ENCODE data around the gene ZNF385C. TPM values are rescaled to one million over a fixed set of nuclear protein-coding genes. Genes with fewer than 3 reads are reported as not detected.

ZNF385C gene
- total and polyA plus RNA-seq, 8 donors = 0.31 to 3.8 (median 2.7) TPM

- H3K4me1 ChIP-seq = peaks cover 35 to 95% of the 10 kb centered on the region in 2 donors
- H3K27ac ChIP-seq = peak overlapping the region in 1 of 2 donors; percentile 33
- no peak for ATAC-seq
- no peaks in the 10 kb centered on the region for H3K27me3 ChIP-seq
- intact Hi-C loops (cut with DNase I) = no loop called here
- DNase-seq = no peak
- no peaks in the 10 kb centered on the region for H3K9me3 ChIP-seq
- peaks cover 0 to 57% of the 10 kb centered on the region in 2 donors for H3K36me3 ChIP-seq
- no peak for TF ChIP-seq CTCF (IDR thresholded peaks at IDR 0.05)
- H3K4me3 ChIP-seq = no peak overlapping the region
Observed at GRCh38 chr17:42138749-42139492, 40.6 kb upstream of the ZNF385C start.

GRCh38 chr17:42136654-42137051 lies 38.4 kb upstream of the ZNF385C start:
- no peak for ATAC-seq
- H3K4me1 ChIP-seq = peaks cover 56 to 95% of the 10 kb centered on the region in 2 donors
- no peaks in the 10 kb centered on the region for H3K9me3 ChIP-seq
- intact Hi-C loops (cut with DNase I) = no loop called here
- H3K36me3 ChIP-seq = peaks cover 0 to 36% of the 10 kb centered on the region in 2 donors
- H3K27me3 ChIP-seq = no peaks in the 10 kb centered on the region
- no peak for TF ChIP-seq CTCF (IDR thresholded peaks at IDR 0.05)
- peak overlapping the region; percentile 82 to 90 for H3K27ac ChIP-seq
- DNase-seq = no peak
- peak overlapping the region in 1 of 2 donors; percentile 18 for H3K4me3 ChIP-seq

GRCh38 chr17:42135664-42136653 lies 37.7 kb upstream of the ZNF385C start:
- Histone ChIP-seq H3K27me3 (no peaks in the 10 kb centered on the region), H3K36me3 (peaks cover 0 to 29% of the 10 kb centered on the region in 2 donors), H3K4me1 (peaks cover 58 to 94% of the 10 kb centered on the region in 2 donors), H3K27ac (peak overlapping the region; percentile 82 to 90), H3K9me3 (no peaks in the 10 kb centered on the region), H3K4me3 (peak overlapping the region in 1 of 2 donors; percentile 18)
- ATAC-seq = peak; percentile 82
- intact Hi-C loops (cut with DNase I) = no loop called here
- DNase-seq = peak in 3 of 4 donors; percentile 68 to 89 (median 84)
- TF ChIP-seq CTCF (IDR thresholded peaks at IDR 0.05) = no peak

GRCh38 chr17:42135151-42135550 lies 36.9 kb upstream of the ZNF385C start:
- intact Hi-C loops (cut with DNase I) = no loop called here
- Histone ChIP-seq H3K9me3 (no peaks in the 10 kb centered on the region), H3K27ac (peak overlapping the region; percentile 82 to 90), H3K4me1 (peaks cover 58 to 95% of the 10 kb centered on the region in 2 donors), H3K27me3 (no peaks in the 10 kb centered on the region), H3K4me3 (no peak overlapping the region), H3K36me3 (peaks cover 0 to 25% of the 10 kb centered on the region in 2 donors)
- TF ChIP-seq CTCF (IDR thresholded peaks at IDR 0.05) = no peak
- ATAC-seq (no peak), DNase-seq (no peak)

All from left lung (tissue), 10 donors.